ENCODE results near the gene IFITM5.
"Not testable (repeated sequence)": the region's sequence is repeated elsewhere in the genome, so short reads cannot be mapped to it uniquely, and the experiment has no call there.

The IFITM5 gene

DNA sequence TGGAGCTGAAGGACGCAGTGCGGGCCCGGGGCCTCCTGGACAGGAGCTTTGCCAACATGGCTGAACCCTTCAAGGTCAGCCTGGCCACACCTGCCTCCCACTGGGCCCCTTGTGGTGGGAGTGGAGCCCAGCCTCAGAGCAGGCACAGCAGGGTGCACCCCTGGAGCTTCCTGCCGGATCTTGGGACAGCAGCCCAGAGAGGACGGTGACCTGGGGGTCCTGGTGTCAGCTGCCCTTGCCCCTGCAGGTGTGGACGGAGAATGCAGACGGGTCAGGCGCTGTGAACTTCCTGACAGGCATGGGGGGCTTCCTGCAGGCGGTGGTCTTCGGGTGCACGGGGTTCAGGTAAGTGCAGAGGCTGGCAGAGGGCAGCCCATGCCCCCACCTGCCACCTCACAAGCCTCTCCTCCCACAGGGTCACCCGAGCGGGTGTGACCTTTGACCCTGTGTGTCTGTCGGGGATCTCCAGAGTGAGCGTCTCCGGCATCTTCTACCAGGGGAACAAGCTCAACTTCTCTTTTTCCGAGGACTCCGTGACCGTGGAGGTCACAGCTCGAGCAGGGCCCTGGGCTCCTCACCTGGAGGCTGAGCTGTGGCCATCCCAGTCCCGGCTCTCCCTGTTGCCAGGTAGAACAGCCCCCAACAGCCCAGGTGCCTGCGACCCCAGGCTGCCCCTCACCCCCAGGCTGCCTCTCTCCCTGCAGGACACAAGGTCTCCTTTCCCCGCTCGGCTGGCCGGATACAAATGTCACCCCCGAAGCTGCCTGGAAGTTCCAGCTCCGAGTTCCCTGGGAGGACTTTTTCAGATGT, 5.3 kb downstream of the IFITM5 start:
- DNase-seq = no peak

DNA sequence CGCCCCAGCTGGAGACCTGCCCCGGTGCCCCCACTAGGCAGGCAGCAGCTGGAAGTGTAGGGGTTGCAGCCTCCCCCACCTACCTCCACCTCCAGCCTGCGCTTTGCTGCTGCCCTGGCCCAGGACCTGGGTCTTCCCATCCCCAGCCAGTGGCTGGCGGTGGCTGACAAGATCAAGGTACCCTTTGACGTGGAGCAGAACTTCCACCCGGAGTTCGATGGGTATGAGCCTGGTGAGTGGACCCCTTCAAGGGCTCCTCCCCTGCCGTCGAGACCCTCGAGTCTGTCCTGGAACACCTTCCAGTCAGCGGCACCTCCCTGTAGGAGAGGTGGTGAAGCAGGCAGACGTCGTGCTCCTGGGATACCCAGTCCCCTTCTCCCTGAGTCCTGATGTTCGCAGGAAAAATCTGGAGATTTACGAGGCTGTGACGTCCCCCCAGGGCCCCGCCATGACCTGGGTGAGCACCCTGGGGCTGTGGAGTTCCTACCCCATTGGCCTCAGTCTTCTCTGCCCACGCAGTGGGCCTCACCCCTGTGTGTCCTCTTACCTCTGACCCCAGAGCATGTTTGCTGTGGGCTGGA, 6.0 kb downstream of the IFITM5 start:
- no peak for DNase-seq

GRCh38 chr11:292211-293121, 6.9 kb downstream of the IFITM5 start:
- no peak for DNase-seq

DNA sequence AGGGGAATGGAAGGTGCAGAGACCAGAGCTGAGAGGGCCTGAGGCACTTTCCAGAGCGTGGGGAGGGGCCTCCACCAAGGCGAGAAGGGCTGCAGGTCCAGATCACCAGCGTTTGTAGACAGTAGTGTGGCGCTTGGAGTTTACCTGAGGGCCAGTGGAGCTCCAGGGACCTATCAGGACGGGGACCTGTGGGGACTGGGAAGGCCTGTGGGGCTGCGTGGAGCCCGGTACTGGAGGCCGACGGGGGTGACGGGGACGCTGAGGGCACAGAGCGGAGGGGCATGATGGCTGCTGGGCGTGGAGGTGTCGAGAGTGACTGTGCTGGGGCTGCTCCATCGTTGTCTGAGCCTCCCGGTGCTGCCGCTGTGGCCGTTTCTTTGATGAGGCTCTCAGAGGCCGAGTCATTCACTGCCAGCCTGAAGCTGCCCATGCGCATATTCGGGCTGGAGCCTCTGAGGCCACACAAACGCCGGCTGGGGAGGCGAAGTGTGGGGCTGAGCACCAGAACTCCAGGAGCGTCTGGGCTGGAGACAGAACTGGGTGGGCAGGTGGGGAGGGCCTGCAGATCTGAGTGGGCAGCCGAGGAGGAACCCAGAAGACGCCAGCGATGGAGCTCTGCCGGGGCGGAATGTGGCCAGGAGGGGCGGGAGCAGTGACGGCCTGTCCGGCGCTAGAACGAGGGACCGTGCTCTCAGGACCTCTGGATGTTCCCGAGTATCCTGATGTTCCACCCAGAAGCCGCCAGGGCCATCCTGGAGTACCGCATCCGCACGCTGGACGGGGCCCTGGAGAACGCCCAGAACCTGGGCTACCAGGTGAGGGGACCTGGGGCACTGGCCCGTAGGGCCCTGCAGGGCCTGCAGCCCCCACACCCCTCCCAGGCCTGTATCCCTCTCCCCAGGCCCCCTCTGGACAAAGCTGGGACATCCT, 7.8 kb downstream of the IFITM5 start:
- DNase-seq = no peak

GRCh38 chr11:290621-291231, 8.6 kb downstream of the IFITM5 start:
- DNase-seq = no peak

DNA sequence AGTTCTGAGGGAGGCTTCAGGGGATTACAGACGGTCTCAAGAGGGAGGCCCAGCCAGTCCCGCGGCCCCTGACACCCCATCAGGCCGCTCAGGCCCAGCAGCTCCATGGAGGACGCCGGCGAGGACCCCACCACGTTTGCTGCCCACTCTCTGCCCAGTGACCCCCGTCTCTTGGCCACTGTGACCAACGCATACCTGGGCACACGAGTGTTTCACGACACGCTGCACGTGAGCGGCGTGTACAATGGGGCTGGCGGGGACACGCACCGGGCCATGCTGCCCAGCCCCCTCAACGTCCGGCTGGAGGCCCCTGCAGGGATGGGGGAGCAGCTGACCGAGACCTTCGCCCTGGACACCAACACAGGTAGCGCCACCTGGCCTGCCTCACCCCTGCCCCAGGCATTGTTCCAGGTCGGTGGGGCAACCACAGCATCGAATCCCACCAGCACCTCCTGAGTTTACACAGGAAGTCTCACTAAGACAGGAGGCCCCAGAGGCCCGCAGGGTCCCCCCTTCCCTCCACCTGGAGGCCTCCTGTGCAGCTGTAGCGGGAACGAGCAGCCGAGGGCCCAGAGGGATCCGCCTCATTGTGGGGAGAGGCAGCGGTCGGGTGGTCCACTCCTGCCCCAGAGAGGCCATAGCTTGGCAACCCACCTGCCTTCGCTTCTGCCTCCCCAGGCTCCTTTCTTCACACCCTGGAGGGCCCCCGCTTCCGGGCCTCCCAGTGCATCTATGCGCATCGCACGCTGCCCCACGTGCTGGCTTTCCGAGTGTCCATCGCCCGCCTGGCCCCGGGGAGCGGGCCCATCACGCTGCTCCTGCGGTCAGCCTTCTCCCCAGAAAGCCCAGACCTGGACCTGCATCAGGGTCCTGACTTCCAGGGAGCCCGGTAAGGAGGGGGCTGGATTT, 9.4 kb downstream of the IFITM5 start:
- no peak for DNase-seq

DNA sequence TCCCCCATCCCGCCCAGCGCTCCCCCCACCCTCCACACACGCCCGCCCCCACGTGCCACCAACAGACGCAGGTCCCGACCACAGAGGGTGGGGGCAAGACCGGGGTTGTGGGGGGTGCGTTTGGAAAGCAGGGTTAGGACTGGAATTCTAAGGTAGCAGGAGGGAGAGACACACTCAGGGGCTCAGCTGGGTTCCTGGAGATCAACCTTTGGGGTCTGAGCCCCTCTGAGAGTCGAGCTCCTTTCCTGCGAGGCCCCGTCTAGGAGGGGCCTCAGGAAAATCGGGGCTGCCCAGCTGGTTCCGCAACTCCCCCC, 10.0 kb downstream of the IFITM5 start:
- DNase-seq = no peak

DNA sequence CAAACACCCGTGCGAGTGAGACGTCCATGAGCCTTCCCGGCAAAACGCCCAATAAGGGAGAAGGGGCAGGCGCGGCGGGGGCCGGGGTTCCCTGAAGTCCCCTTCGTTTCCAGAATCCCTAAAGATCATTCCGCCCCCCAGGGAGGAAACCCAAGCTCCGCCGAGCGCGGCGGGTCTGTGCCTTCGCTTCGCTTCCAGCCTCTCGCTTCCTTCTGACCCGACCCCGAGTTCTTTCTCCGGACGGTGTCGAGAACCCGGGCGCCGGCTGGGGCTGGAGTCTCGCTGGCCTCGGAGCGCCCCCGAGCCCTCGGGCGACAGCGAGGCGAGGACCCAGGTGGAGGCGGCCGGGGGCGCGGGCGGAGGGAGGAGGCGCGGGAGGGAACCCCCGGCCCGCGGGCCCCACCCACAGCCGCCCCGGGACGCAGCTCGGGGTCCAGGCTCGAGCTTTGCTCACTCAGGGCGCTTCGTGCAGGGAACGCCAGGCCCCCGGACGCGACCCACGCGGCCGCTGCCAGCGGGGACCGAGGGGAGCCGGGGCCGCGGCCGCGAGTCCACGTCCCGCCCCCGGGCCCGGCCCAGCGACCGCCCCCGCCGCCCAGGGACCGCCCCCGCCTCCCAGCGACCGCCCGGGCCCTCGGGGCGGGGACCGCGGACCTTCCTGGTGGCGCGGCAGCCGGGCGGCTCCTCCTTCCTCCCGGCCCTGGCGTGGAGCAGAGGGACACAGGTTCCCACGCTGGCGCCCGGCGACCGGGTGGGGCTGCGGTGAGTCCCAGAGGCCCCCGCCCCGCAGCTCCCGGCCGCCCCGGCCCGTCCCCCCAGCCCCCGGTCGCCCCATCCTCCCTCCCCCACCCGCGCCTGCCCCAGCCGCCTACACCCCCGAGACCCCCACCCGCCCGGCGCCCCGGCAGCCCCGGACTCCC, 10.6 kb downstream of the IFITM5 start, which contains the start of gene PGGHG:
Gene PGGHG (plus strand): TSS at position 649 of the 920 bp plus-strand sequence. CDS start 691 bp downstream, outside the sequence.
- peak; percentile 48 for DNase-seq

DNA sequence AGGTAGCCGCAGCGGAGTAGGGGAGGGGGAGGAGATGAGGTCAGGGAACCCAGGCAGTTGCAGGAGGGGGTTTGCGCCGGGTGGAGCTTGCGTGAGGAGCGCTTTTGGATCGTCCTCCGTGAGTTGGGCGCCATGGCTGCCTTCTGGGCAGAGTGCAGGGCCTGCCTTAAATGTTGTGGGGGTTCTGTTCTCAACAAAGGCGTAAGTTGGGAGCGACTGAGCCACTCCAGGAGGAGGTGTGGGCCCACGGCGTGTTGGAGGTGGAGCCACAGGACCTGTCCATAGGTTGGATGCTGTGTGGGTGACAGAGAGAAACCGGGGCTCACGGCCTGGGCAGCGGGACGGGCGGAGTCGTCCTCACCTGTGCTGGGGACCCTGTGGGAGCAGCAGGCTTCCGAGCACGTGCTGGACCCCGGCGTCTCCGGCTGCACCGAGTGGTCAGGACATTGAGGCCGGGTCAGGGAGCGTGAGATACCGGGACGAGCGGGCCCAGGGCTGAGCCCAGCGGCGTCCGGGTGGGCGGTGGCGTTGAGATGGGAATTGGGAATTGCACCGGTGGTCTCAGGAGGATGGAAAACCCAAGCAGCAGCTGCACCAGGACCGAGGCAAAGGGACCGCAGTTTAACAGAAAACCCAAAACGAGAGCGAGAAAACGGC, 11.4 kb downstream of the IFITM5 start:
- no peak for DNase-seq

DNA sequence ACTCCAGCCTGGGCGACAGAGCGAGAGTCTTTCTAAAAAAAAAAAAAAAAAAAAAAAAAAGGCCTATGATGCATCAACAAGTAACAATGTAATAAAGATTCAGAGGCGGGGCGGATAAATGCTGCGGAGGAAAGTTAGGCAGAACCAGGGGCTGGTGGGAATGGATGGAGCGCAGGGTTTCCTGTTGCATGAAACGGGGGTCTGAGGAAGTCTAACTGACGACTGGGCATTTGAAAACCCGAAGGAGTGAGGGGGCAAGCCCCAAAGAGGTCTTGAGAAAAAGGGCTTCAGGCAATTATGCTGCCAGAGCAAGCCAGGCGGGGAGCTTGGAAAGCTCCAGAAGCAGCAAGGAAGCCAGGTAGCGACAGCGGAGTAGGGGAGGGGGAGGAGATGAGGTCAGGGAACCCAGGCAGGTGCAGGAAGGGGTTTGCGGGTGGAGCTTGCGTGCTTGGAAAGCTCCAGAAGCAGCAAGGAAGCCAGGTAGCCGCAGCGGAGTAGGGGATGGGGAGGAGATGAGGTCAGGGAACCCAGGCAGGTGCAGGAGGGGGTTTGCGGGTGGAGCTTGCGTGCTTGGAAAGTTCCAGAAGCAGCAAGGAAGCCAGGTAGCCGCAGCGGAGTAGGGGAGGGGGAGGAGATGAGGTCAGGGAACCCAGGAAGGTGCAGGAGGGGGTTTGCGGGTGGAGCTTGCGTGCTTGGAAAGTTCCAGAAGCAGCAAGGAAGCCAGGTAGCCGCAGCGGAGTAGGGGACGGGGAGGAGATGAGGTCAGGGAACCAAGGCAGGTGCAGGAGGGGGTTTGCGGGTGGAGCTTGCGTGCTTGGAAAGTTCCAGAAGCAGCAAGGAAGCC, 12.1 kb downstream of the IFITM5 start:
- not testable (repeated sequence) for DNase-seq

DNA sequence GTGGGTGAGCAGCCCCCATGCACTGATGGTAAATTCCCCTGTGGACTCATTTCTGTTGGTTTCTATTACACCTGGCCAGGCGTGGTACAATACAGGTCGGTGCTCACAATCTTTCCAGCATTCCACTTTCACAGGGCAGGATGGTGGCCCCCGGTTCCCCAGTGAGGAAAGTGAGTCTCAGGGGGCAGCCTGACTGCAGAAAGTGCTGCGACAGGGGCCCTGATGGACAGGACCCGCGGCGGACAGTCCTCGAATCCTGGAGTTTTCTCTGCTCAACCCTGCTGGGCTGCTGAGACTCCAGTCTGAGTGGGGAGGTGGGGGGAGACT, 13.5 kb downstream of the IFITM5 start:
- no peak for DNase-seq

DNA sequence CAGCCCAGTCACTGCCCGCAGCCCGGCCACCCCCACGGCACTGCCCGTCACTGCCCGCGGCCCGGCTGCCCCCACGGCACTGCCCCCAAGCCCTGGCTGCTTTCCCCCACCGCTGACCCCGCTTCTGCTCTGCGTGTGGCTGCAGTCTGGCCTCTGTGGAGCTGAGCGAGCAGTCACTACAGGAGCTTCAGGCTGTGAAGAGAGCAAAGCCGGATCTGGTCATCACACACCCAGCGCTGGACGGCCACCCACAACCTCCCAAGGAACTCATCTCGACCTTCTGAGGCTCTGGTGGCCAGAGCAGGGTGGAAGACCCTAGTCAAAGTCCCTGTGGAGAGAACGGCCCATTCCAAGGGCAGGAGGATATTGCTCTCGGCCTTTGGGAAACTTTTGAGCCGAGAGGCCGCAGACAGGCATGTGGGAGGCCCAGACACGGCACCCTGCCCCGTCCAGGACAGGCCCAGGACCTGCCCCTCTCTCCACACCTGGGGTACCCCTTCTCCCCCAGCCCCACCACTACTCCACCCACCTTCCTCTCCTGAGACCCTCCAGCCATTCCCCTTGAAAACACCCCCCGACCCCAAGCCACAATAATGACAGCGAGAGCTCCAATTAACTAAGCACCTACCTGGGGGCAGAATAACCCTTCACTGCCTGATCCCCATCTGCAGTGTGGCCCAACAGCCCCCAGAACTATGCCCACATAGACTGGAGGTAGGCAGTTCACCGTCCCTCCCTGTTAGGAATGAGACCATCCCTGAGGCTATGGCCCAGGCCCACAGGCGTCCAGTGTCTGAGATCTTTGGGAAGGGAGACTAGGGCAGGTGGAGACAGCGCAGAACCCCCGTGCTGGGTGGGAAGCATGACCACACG, 14.1 kb downstream of the IFITM5 start:
- DNase-seq = no peak

GRCh38 chr11:284105-285020, 15.0 kb downstream of the IFITM5 start:
- no peak for DNase-seq

DNA sequence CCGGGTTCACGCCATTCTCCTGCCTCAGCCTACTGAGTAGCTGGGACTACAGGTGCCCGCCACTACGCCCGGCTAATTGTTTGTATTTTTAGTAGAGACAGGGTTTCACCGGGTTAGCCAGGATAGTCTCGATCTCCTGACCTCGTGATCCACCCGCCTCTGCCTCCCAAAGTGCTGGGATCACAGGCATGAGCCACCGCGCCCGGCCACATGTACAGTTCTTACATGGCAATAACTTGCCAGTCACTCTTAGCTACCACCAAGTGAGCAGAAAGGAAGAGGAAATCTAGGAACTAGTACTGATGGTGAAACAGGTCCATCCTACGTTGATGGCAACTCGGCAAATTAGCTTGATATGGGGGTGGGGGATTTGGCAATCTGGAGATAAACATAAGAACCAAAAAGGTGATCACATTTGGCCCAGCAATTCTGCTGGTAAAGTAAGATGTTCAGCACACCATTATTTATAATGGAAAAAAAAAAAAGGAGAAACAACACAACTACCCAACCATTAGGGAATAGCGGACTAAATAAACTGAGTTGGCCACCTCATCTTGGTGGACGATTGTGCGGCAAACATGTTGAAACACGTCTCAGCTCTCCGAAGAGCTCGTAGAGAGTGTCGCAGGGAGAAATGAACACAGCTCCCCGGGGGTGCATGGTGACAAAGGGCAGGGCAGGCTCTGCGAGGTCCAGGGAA, 15.8 kb downstream of the IFITM5 start:
- DNase-seq = no peak

- peak; percentile 21 for DNase-seq
These were observed 16.5 kb downstream of the IFITM5 start for GRCh38 chr11:282630-283360.

Measured in inflammatory macrophage treated with lipopolysaccharide for 4 hours (primary cell).